SK-N-SH (cell line): ENCODE measurements around the gene NRL. TPM values are rescaled to one million over a fixed set of nuclear protein-coding genes. Genes with fewer than 3 reads are reported as not detected.

Experiments used
- CTCF ChIA-PET: fragments of 300-600, 350-600 bp; formaldehyde crosslinking; extraction: SDS; loops from one replicate; lab custom pipeline; 2021; lab: Yijun Ruan, JAX
- POLR2A ChIA-PET: fragments of 350-600 bp; sonication (Branson Sonifier 250); formaldehyde crosslinking; extraction: SDS; loops from one replicate; lab custom pipeline; 2020; ENCODE audit warnings: antibody characterized with exemption, inconsistent platforms; lab: Yijun Ruan, JAX
- DNase-seq: peaks from one replicate; pipeline ENCODE4 v3.0.0; 2012
- H2AFZ ChIP-seq: fragments of 200-600 bp; sonication (generic); 2 replicates; pipeline ENCODE4 v1.8.1; 2016; ENCODE audit warnings: antibody characterized with exemption, mild to moderate bottlenecking, low read depth
- H3F3A ChIP-seq: fragments of 200-600 bp; sonication (generic); replicated peaks from 2 replicates; pipeline ENCODE3; 2016; ENCODE audit warnings: antibody characterized with exemption, mild to moderate bottlenecking; ENCODE audit not compliant: insufficient read depth
- H3K27ac ChIP-seq, 2 experiments: fragments of 200-500 bp in 1 of 2; fragments of 200-600 bp in 1 of 2; sonication (Bioruptor generic) in 1 of 2; sonication (generic), shearing (Covaris generic) in 1 of 2; 2 replicates each; pipeline versions ENCODE4 v1.5.1 to v1.6.1; 2014 to 2016; ENCODE audit warnings: low read depth in 2 of 2, inconsistent platforms in 1 of 2, low read length in 1 of 2, mild to moderate bottlenecking in 1 of 2, mixed read lengths in 1 of 2
- H3K27me3 ChIP-seq: fragments of 200-600 bp; sonication (generic), shearing (Covaris generic); 2 replicates; pipeline ENCODE4 v1.6.1; 2016; ENCODE audit warnings: mixed run types; ENCODE audit not compliant: insufficient read depth
- H3K36me3 ChIP-seq, 2 experiments: fragments of 200-500 bp in 1 of 2; fragments of 200-600 bp in 1 of 2; sonication (Bioruptor generic) in 1 of 2; sonication (generic) in 1 of 2; replicated peaks in 1 of 2; 2 replicates each; pipeline versions ENCODE3 to v1.5.1; 2014 to 2016; ENCODE audit warnings: low read length in 1 of 2, mild to moderate bottlenecking in 1 of 2; ENCODE audit not compliant: insufficient read depth in 2 of 2, control insufficient read depth in 1 of 2
- H3K4me1 ChIP-seq, 2 experiments: fragments of 200-500 bp in 1 of 2; fragments of 200-600 bp in 1 of 2; sonication (Bioruptor generic) in 1 of 2; sonication (generic), shearing (Covaris generic) in 1 of 2; 2 replicates each; pipeline versions ENCODE4 v1.5.1 to v1.6.1; 2014 to 2016; ENCODE audit warnings: low read depth in 1 of 2, low read length in 1 of 2, mixed run types in 1 of 2; ENCODE audit not compliant: insufficient read depth in 2 of 2, control insufficient read depth in 1 of 2
- H3K4me2 ChIP-seq: fragments of 200-600 bp; sonication (generic), shearing (Covaris generic); 2 replicates; pipeline ENCODE4 v1.6.1; 2017; ENCODE audit warnings: mixed run types
- H3K4me3 ChIP-seq, 2 experiments: fragments of 200-500 bp in 1 of 2; fragments of 200-600 bp in 1 of 2; sonication (Bioruptor generic) in 1 of 2; sonication (generic), shearing (Covaris generic) in 1 of 2; 2 replicates each; pipeline versions ENCODE4 v1.5.1 to v1.8.1; 2014 to 2016; ENCODE audit warnings: low read depth in 2 of 2, inconsistent platforms in 1 of 2, low read length in 1 of 2, mild to moderate bottlenecking in 1 of 2, mixed read lengths in 1 of 2, moderate library complexity in 1 of 2
- H3K79me2 ChIP-seq: fragments of 200-600 bp; sonication (generic); 2 replicates; pipeline ENCODE4 v1.8.1; 2017; ENCODE audit warnings: mild to moderate bottlenecking; ENCODE audit not compliant: insufficient read depth
- H3K9ac ChIP-seq: fragments of 200-600 bp; sonication (generic); 2 replicates; pipeline ENCODE4 v1.6.1; 2017; ENCODE audit warnings: mixed run types
- H3K9me2 ChIP-seq: fragments of 200-600 bp; sonication (generic); 2 replicates; pipeline ENCODE4 v1.6.1; 2017; ENCODE audit warnings: mixed run types
- H3K9me3 ChIP-seq: fragments of 200-600 bp; sonication (generic); 2 replicates; pipeline ENCODE4 v1.6.1; 2017; ENCODE audit warnings: mixed run types, mild to moderate bottlenecking, moderate library complexity
- H4K20me1 ChIP-seq: fragments of 200-600 bp; sonication (generic); 2 replicates; pipeline ENCODE4 v1.6.1; 2017; ENCODE audit warnings: mild to moderate bottlenecking, mixed run types; ENCODE audit not compliant: insufficient read depth
- CHD2 ChIP-seq: fragments of 150-350 bp; IDR thresholded peaks from 2 replicates; pipeline ENCODE4 v1.6.1; 2018; ENCODE audit warnings: low read length; ENCODE audit not compliant: partially characterized antibody
- ELF1 ChIP-seq: IDR thresholded peaks from 2 replicates; pipeline ENCODE4 v1.4.0; 2012
- GATA2 ChIP-seq: sonication (generic); formaldehyde crosslinking; IDR thresholded peaks from 2 replicates; pipeline ENCODE4 v1.5.0; 2020; ENCODE audit warnings: mild to moderate bottlenecking, missing genetic modification reagents
- JUND ChIP-seq: IDR thresholded peaks from 2 replicates; pipeline ENCODE4 v1.4.0; 2012
- MEF2A ChIP-seq: IDR thresholded peaks from 2 replicates; pipeline ENCODE4 v1.4.0; 2012; ENCODE audit warnings: low read depth, borderline replicate concordance
- MXI1 ChIP-seq: IDR thresholded peaks from 2 replicates; pipeline ENCODE4 v1.6.1; 2012; ENCODE audit warnings: mild to moderate bottlenecking, low read depth, low read length, improper control_type of control experiment
- NFIC ChIP-seq: IDR thresholded peaks from 2 replicates; pipeline ENCODE4 v1.4.0; 2012; ENCODE audit warnings: borderline replicate concordance
- NRF1 ChIP-seq: IDR thresholded peaks from 2 replicates; pipeline ENCODE4 v1.6.1; 2012; ENCODE audit warnings: low read depth, mild to moderate bottlenecking, low read length
- RXRA ChIP-seq: IDR thresholded peaks from 2 replicates; pipeline ENCODE4 v1.4.0; 2012; ENCODE audit warnings: low read depth, mild to moderate bottlenecking, borderline replicate concordance
- SMC3 ChIP-seq: IDR thresholded peaks from 2 replicates; pipeline ENCODE4 v1.6.1; 2012; ENCODE audit warnings: low read depth, low read length, improper control_type of control experiment
- USF1 ChIP-seq: IDR thresholded peaks from 2 replicates; pipeline ENCODE4 v1.4.0; 2012; ENCODE audit warnings: low read depth, borderline replicate concordance
- ZBTB33 ChIP-seq: IDR thresholded peaks from 2 replicates; pipeline ENCODE4 v1.4.0; 2012; ENCODE audit warnings: low read depth, borderline replicate concordance
- WGBS: methylation state at CpG from one replicate; pipeline ENCODE4 v1.1.6; 2017; ENCODE audit warnings: low lambda C conversion rate; 5-methylcytosine and 5-hydroxymethylcytosine counted together
- polyA plus RNA-seq, 3 experiments: library from polyadenylated mRNA; depleted of rRNA; stranded (reverse); fragments of >200 nt; gene quantifications; 2 replicates each; pipeline ENCODE4 v1.2.3, GENCODE V29; 2012
- TF ChIP-seq, protein P1 (sequence below): fragments of 150-350 bp; IDR thresholded peaks from 2 replicates; pipeline ENCODE4 v1.6.1; 2016; ENCODE audit warnings: mild to moderate bottlenecking, low read depth, low read length
- TF ChIP-seq, protein P2 (sequence below): IDR thresholded peaks from 2 replicates; pipeline ENCODE4; 2012

Gene NRL
- polyA plus RNA-seq, 1 of the 3 experiments (the other 2 are of a cell fraction), result 0.76 TPM

DNA sequence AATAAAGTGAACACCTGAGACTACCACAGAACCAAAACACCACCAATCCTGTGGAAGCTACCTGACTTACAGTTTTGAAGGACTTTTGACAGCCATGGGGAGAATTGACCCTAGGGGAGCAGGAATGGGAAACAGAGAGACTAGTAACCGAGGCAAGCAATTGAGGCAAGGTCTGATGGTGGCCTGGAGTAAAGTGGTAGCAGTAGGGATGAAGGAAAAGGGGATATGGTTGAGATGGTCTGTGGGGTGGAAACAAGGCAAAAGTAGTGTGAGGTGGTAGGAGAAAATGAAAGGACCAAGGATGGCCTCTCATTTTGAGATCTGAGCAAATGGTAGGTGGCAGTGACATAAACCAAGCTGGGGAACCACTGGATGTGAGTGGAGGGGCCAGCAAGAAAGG, 42.1 kb upstream of the NRL start:
- WGBS, result 96% methylated on average over 1 of the region's 1 CpG

GRCh38 chr14:24155100-24155499, 40.4 kb upstream of the NRL start:
- 97% methylated on average over 10 of the region's 10 CpGs for WGBS
- CTCF ChIA-PET, result no interaction called here
- H3F3A ChIP-seq, result peaks cover 11% of the 10 kb centered on the region
- peaks cover 45 to 59% of the 10 kb centered on the region in 2 experiments for H3K36me3 ChIP-seq
- no peak overlapping the region; a peak in 1 of 4 replicates for H3K27ac ChIP-seq
- 0 out of 2 replicates have a peak, but pooled peaks cover 2% of the 10 kb centered on the region for H4K20me1 ChIP-seq
- no peaks in the 10 kb centered on the region for H3K9me2 ChIP-seq
- DNase-seq, result no peak
- H3K4me2 ChIP-seq, result no peak overlapping the region
- H3K9ac ChIP-seq, result no peak overlapping the region
- H3K4me1 ChIP-seq, result peaks cover 0 to under 1% of the 10 kb centered on the region in 2 experiments; a peak in 1 of 4 replicates
- peaks cover under 1% of the 10 kb centered on the region; the same call in 1 of the 2 replicates for H3K79me2 ChIP-seq
- no peaks in the 10 kb centered on the region for H3K9me3 ChIP-seq
- TF ChIP-seq MEF2A (no peak), NFIC (no peak), NRF1 (no peak)
- TF ChIP-seq, protein P1, sequence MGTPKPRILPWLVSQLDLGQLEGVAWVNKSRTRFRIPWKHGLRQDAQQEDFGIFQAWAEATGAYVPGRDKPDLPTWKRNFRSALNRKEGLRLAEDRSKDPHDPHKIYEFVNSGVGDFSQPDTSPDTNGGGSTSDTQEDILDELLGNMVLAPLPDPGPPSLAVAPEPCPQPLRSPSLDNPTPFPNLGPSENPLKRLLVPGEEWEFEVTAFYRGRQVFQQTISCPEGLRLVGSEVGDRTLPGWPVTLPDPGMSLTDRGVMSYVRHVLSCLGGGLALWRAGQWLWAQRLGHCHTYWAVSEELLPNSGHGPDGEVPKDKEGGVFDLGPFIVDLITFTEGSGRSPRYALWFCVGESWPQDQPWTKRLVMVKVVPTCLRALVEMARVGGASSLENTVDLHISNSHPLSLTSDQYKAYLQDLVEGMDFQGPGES, result no peak
- H2AFZ ChIP-seq, result no peak overlapping the region
- POLR2A ChIA-PET, result interaction anchor here (0.6 kb wide), 1 partner anchor 15 kb away, joined by 3 read pairs; no protein-coding TSS in a partner anchor
- no peak overlapping the region for H3K4me3 ChIP-seq
- H3K27me3 ChIP-seq, result no peaks in the 10 kb centered on the region

More for the DNA sequence above, 42.1 kb upstream of the NRL start:
- Histone ChIP-seq H3F3A (peaks cover 17% of the 10 kb centered on the region), H3K27me3 (no peaks in the 10 kb centered on the region), H3K27ac (no peak overlapping the region), H3K36me3 (peaks cover 40 to 49% of the 10 kb centered on the region in 2 experiments), H4K20me1 (peaks cover 4% of the 10 kb centered on the region; the same call in 1 of the 2 replicates), H3K9me2 (no peaks in the 10 kb centered on the region), H3K9me3 (no peaks in the 10 kb centered on the region)
- no peak for DNase-seq
- TF ChIP-seq JUND (no peak), NRF1 (no peak), CHD2 (no peak), GATA2 (CRISPR knock-in tag) (no peak), USF1 (no peak), MXI1 (no peak), RXRA (no peak), ELF1 (no peak), ZBTB33 (no peak), SMC3 (no peak)
- TF ChIP-seq, protein P2, sequence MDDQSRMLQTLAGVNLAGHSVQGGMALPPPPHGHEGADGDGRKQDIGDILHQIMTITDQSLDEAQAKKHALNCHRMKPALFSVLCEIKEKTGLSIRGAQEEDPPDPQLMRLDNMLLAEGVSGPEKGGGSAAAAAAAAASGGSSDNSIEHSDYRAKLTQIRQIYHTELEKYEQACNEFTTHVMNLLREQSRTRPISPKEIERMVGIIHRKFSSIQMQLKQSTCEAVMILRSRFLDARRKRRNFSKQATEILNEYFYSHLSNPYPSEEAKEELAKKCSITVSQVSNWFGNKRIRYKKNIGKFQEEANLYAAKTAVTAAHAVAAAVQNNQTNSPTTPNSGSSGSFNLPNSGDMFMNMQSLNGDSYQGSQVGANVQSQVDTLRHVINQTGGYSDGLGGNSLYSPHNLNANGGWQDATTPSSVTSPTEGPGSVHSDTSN, result no peak
- TF ChIP-seq, all 33 proteins: peak for 0
- H3K4me1 ChIP-seq, result peaks cover 4 to 9% of the 10 kb centered on the region in 2 experiments; a peak in 1 of 4 replicates
- no peak overlapping the region for H3K9ac ChIP-seq
- POLR2A ChIA-PET, result interaction anchor here (0.9 kb wide), 1 partner anchor 10 kb away, joined by 3 read pairs; the partner anchor contains the start of gene PSME2
- H2AFZ ChIP-seq, result no peak overlapping the region
- no peak overlapping the region for H3K4me2 ChIP-seq
- peaks cover 7% of the 10 kb centered on the region for H3K79me2 ChIP-seq
- H3K4me3 ChIP-seq, result no peak overlapping the region
- CTCF ChIA-PET, result interaction anchor here (1.2 to 1.5 kb wide), 4 partner anchors 14 to 66 kb away, joined by 3 to 5 read pairs (median 4); no protein-coding TSS in a partner anchor
